GM10248 (cell line): ENCODE results near the gene NOD2.

Experiments
- CTCF ChIA-PET: fragments of 300-600 bp; sonication (Branson Sonifier 250); formaldehyde crosslinking; extraction: SDS; loops from one replicate; lab custom pipeline; 2021; ENCODE audit warnings: antibody characterized with exemption; lab: Yijun Ruan, JAX
- POLR2A ChIA-PET: fragments of 350-650 bp; sonication (Branson Sonifier 250); formaldehyde crosslinking; extraction: SDS; loops from one replicate; lab custom pipeline; 2020; ENCODE audit warnings: antibody characterized with exemption; lab: Yijun Ruan, JAX
- DNase-seq: peaks from one replicate; pipeline ENCODE4 v3.0.0; 2012; ENCODE audit errors: extremely low spot score
- CTCF ChIP-seq: IDR thresholded peaks from 2 replicates; pipeline ENCODE4 v1.5.1; 2012; ENCODE audit warnings: mild to moderate bottlenecking, low read depth; ENCODE audit errors: extremely low read depth, missing control alignments, control extremely low read depth

Gene NOD2

DNA sequence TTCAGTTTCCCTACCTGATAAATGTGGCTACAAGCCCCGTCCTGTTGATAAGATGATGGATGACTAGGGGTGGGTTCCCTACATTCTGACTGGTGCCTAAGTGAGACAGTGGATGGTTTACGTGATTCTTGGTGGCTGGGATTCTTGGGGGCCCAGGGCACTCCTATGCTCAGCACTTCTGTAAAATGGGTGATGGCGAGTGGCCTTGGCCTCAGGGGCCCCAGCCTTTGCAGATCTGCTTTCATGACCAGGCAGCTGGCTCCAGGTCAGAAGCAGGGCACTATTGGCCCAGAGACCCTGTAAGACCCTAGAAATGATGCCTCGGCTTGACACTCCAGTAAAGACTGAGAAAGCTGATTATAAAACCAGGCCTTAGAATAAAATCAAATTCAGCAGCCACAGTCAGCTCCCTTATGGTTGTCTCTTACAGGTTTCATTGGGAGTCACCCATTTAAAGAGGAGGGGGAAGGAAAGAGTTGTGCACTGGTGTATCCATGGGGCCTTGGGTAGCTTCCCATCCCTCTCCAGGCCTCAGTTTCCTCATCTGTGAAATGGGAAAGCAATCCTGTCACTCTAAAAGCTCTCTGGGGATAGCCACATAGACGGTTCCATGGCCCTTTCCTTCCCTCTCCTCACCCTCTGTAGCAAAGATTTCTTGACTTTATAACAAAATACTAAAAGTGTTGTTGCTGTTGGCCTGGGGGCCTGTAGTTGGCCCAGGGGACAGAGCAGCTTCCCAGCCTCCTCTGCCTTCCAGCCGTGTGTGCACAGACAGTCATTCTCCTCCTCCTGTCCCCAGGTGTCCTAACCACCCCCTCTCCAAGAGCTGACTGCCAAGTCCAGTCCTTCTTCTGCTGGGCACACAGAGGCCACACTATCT is 13.5 kb upstream of the NOD2 start:
- ChIA-PET CTCF (interaction anchor here (0.7 to 16.8 kb wide), 8 partner anchors 13 to 612 kb away, joined by 3 to 289 read pairs (median 3); no protein-coding TSS in a partner anchor), POLR2A (no interaction called here)
- no peak for TF ChIP-seq CTCF
- DNase-seq = no peak

DNA sequence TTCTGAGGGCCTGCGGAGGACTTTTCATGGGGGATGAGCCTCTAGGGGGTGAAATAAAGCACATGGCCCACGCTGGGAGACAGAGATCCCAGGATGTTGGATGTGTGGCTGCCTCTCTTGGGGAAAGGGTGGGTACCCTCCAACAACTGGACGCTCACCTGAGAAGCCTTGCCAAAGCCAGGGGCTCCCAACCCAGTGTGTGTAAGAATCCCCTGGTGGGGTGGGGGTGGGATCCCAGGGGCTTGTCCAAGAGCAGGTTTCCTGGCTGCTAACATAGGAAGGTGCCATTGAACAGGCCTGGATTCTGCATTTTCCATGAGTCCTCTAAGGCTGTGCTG is 12.9 kb upstream of the NOD2 start:
- ChIA-PET CTCF (interaction anchor here (0.7 to 16.8 kb wide), 14 partner anchors 14 to 613 kb away, joined by 3 to 289 read pairs (median 3); no protein-coding TSS in a partner anchor), POLR2A (no interaction called here)
- DNase-seq = no peak
- TF ChIP-seq CTCF = no peak

DNA sequence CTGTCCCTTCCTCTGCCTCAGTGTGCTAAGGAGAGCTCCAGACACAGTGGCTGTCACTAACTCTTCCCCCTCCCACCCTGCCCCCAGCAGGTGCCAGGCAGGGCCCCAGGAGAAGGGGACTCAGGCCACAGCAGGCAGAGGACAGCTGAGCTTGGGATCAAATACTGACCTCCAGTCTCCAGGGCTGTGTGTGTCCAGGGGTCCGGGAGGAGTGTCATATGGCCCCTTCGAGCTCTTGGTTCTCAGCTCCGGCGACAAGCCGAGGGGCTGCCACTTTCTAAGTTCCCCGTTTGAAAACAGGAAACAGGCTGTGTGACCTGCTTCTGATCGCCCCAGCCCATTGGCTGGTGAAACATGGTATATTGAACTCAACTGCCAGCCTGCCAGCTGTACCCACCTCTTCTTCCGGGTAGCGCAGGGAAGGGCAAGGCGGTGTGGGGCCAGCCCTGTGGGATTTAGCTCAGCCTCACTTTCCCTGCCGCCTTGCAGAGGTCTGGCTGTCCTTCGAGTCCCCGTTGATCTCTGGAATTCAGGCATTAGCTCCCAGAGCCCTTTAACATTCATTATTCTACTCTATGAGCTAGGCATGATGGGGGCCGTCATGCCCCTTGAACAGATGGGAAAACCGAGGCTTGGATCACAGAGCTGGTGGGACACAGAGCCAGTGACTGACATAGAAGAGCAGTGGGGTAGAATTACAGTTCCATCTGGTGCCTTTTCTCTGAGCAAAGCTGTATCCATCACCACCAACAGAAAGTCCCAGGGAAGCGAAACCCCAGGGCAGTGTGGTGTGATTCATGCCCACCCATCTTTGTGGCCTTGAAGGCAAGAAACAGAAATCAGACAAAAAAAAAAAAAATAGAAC is 12.2 kb upstream of the NOD2 start, which contains the start of gene SNX20:
Gene SNX20 (minus strand): TSS at position 292 of the 865 bp plus-strand sequence. CDS start 3,786 bp downstream, outside the sequence.
- DNase-seq = peak; percentile 73
- ChIA-PET POLR2A (no interaction called here), CTCF (interaction anchor here (0.8 to 16.8 kb wide), 16 partner anchors 13 to 656 kb away, joined by 3 to 289 read pairs (median 3); partner anchors contain the start of gene CNEP1R1)
- TF ChIP-seq CTCF = no peak

- peak; percentile 77 for DNase-seq
- POLR2A ChIA-PET = no interaction called here
- no peak for TF ChIP-seq CTCF
- CTCF ChIA-PET = interaction anchor here (0.7 to 16.8 kb wide), 5 partner anchors 8 to 123 kb away, joined by 3 to 289 read pairs (median 3); no protein-coding TSS in a partner anchor
These were observed 9.6 kb upstream of the NOD2 start for GRCh38 chr16:50683689-50684374.

- POLR2A ChIA-PET = interaction anchor here (0.6 kb wide), 1 partner anchor 109 kb away, joined by 4 read pairs; no protein-coding TSS in a partner anchor
- TF ChIP-seq CTCF = no peak
- CTCF ChIA-PET = interaction anchor here (1.0 to 16.8 kb wide), 6 partner anchors 9 to 121 kb away, joined by 3 to 289 read pairs (median 6); no protein-coding TSS in a partner anchor
- no peak for DNase-seq
These were observed 8.5 kb upstream of the NOD2 start for GRCh38 chr16:50684823-50685461.
